ENCODE results near the gene HM13. TPM values are rescaled to one million over a fixed set of nuclear protein-coding genes. Genes with fewer than 3 reads are reported as not detected.

The HM13 gene
- total and polyA plus RNA-seq, 2 of the 13 experiments (the other 11 are each of a cell fraction or from before 2014, with no cell fraction given): 118 to 243 TPM

DNA sequence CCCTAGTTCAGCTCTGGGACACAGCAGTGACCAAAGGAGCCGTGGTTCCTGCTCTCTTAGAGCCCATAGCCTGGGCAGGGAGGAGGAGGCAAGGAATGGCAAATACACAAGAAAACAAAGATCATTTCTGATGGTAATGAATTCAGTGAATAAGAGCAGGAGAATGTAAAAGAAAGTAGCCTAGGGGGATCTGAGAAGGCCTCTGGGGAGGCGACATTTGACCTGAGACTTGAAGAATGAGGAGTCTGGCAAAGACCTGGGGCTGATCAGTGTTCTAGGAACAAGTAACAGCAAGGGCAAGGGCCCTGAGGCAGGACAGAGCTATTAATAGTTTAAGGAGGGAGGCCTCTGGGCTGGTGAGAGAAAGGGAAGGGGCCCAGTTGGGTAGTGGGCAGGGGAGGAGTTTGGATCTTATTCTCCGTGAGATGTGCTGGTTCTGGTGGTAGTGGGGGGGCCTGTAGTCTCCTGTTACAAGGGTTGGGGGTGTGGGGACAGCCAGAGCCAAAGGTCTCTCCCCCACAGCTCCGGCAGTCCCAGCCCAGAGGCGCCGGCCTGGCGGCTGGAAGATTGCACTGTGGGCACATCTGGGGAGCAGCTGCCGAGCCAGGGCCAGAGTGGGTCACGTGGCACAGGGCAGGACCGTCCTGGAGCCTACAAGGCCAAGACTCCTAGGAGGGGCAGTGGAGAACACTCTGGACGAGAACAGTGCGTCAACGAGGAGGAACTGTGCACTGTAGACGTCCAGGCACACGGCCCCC lies 81.6 kb downstream of the HM13 start:
- Histone ChIP-seq H3K9ac (ENCODE audit: insufficient read depth, low read depth, low read length) (peak overlapping the region; percentile 78), H4K20me1 (ENCODE audit: insufficient read depth, low read length) (no peaks in the 10 kb centered on the region), H3K4me3 (replicated peaks in 1 of 3; ENCODE audit: insufficient read depth in 1 of 3, low read depth in 2 of 3, low read length in 3 of 3) (peak overlapping the region; percentile 48 to 74 (median 63)), H2AFZ (ENCODE audit: low read length) (no peak overlapping the region), H3K4me2 (ENCODE audit: low read depth, low read length) (peak overlapping the region; percentile 78), H3K36me3 (replicated peaks in 1 of 2; ENCODE audit: control insufficient read depth in 1 of 2, insufficient read depth in 2 of 2, low read length in 2 of 2) (no peaks in the 10 kb centered on the region), H3K79me2 (ENCODE audit: insufficient read depth, low read length) (peaks cover 17% of the 10 kb centered on the region), H3K27me3 (ENCODE audit: control insufficient read depth in 1 of 2, insufficient read depth in 2 of 2, low read length in 2 of 2) (no peaks in the 10 kb centered on the region; a peak in 1 of 5 replicates), H3K4me1 (ENCODE audit: insufficient read depth, low read length) (peaks cover 62% of the 10 kb centered on the region), H3K9me3 (ENCODE audit: low read length) (no peaks in the 10 kb centered on the region), H3K27ac (ENCODE audit: extremely low read length, insufficient read depth, low read length) (peak overlapping the region; percentile 90)
- in situ Hi-C loops (cut with HindIII; ENCODE audit: extremely low pct_ligation_motif_present, low pct_unique_long_range_greater_than_20kb) (no loop called here), intact Hi-C loops (cut with micrococcal nuclease; ENCODE audit: unreplicated experiment) (loop anchor here (1.0 to 2.0 kb wide), 2 partner anchors 8 to 15 kb away; no protein-coding TSS in a partner anchor)
- WGBS (ENCODE audit: low lambda C conversion rate): 3% methylated on average over 15 of the region's 15 CpGs
- ChIA-PET CTCF (ENCODE audit: low intra/inter-chr PET ratio, low total read pairs) (interaction anchor here (1.5 kb wide), 1 partner anchor 17 kb away, joined by 8 read pairs; no protein-coding TSS in a partner anchor), POLR2A (interaction anchor here (0.8 to 4.2 kb wide), 11 partner anchors 9 to 109 kb away, joined by 3 to 183 read pairs (median 4); partner anchors contain the start of gene ID1)
- DNase-seq (ENCODE audit: low spot score) (peak; percentile 96), ATAC-seq (peak; percentile 78), FAIRE-seq (peak; percentile 66)
- no TSS peak for BruUV-seq (replicated peaks)
- TF ChIP-seq POGK (CRISPR knock-in tag; conservative IDR thresholded peaks at IDR 0.05) (no peak), RFX1 (IDR thresholded peaks at IDR 0.05) (no peak), KLF13 (CRISPR knock-in tag; IDR thresholded peaks at IDR 0.05) (no peak), CHCHD3 (CRISPR knock-in tag; IDR thresholded peaks at IDR 0.05) (no peak), RFXAP (CRISPR knock-in tag; IDR thresholded peaks at IDR 0.05; ENCODE audit: borderline replicate concordance) (0 out of 2 replicates have a peak, but pooled peaks have one; percentile 70), ZNF629 (CRISPR knock-in tag; conservative IDR thresholded peaks at IDR 0.05) (peak; percentile 48; the same call in 1 of the 2 replicates), KDM5A (IDR thresholded peaks at IDR 0.05; ENCODE audit: borderline replicate concordance, low read length) (no peak), AGO1 (IDR thresholded peaks at IDR 0.05; ENCODE audit: low read depth, low read length, poor library complexity, severe bottlenecking) (no peak), KDM6A (CRISPR knock-in tag; IDR thresholded peaks at IDR 0.05; ENCODE audit: low read depth) (no peak), PHF21A (CRISPR knock-in tag; IDR thresholded peaks at IDR 0.05) (peak; percentile 55; the same call in 1 of the 2 replicates), ZNF101 (CRISPR knock-in tag; IDR thresholded peaks at IDR 0.05; ENCODE audit: borderline replicate concordance, low read depth) (no peak), TP53 (CRISPR knock-in tag; conservative IDR thresholded peaks at IDR 0.05) (no peak), RORA (CRISPR knock-in tag; IDR thresholded peaks at IDR 0.05) (no peak), ZNF780A (CRISPR knock-in tag; IDR thresholded peaks at IDR 0.05) (no peak), MAFK (conservative IDR thresholded peaks at IDR 0.05 in 1 of 2, IDR thresholded peaks at IDR 0.05 in 1 of 2; ENCODE audit: low read length in 2 of 2) (peak; percentile 18 to 31; a peak in 1 of 4 replicates), ZNF501 (CRISPR knock-in tag; IDR thresholded peaks at IDR 0.05) (no peak), MBNL3 (CRISPR knock-in tag; conservative IDR thresholded peaks at IDR 0.05) (no peak), HNRNPL (IDR thresholded peaks at IDR 0.05; ENCODE audit: low read depth, low read length) (peak; percentile 96)
- TF ChIP-seq, protein P1, sequence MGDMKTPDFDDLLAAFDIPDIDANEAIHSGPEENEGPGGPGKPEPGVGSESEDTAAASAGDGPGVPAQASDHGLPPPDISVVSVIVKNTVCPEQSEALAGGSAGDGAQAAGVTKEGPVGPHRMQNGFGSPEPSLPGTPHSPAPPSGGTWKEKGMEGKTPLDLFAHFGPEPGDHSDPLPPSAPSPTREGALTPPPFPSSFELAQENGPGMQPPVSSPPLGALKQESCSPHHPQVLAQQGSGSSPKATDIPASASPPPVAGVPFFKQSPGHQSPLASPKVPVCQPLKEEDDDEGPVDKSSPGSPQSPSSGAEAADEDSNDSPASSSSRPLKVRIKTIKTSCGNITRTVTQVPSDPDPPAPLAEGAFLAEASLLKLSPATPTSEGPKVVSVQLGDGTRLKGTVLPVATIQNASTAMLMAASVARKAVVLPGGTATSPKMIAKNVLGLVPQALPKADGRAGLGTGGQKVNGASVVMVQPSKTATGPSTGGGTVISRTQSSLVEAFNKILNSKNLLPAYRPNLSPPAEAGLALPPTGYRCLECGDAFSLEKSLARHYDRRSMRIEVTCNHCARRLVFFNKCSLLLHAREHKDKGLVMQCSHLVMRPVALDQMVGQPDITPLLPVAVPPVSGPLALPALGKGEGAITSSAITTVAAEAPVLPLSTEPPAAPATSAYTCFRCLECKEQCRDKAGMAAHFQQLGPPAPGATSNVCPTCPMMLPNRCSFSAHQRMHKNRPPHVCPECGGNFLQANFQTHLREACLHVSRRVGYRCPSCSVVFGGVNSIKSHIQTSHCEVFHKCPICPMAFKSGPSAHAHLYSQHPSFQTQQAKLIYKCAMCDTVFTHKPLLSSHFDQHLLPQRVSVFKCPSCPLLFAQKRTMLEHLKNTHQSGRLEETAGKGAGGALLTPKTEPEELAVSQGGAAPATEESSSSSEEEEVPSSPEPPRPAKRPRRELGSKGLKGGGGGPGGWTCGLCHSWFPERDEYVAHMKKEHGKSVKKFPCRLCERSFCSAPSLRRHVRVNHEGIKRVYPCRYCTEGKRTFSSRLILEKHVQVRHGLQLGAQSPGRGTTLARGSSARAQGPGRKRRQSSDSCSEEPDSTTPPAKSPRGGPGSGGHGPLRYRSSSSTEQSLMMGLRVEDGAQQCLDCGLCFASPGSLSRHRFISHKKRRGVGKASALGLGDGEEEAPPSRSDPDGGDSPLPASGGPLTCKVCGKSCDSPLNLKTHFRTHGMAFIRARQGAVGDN (CRISPR knock-in tag; IDR thresholded peaks at IDR 0.05): peak; percentile 95

Measured in HepG2 (cell line).